Suppressor macrophage (primary cell): Measurements from ENCODE around the gene ASAP3.

Experiments
- DNase-seq, 4 experiments: peaks; one replicate each; pipeline ENCODE4 v3.0.0-alpha.2; 2020 to 2022

ASAP3 gene

DNA sequence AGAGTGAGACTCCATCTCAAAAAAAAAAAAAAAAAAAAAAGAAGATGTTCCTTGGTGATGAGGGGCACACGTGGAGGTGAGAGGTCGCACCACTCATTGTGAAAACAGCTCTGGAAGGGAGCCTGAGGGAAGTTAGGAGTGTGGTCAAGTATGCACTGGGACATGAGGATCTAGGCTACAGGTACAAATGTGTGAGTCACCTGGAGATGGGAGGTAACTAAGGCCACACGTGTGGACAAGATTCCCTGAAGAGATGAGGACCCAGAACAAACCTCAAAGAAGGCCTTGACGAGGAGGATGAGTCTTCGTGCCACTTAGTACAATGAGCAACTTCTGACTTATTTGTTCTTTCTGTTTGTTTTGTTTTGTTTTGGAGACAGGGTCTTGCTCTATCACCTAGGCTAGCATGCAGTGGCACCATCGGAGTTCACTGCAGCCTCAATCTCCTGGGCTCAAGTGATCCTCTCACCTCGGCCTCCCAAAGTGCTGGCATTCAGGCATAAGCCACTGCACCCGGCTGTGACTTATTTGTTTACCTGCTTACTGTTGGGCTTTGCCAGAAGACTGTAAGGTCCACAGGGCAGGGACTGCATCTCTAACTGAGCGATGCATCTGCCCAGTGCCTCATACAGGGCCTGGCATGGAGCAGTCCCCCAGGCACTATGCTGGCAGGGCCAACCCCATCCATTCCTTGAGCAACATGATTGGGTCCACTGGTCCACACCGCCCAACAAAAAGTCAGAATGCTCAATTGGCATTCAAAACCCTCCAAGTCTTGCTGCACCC lies 6.4 kb downstream of the ASAP3 start:
- DNase-seq, result no peak

DNA sequence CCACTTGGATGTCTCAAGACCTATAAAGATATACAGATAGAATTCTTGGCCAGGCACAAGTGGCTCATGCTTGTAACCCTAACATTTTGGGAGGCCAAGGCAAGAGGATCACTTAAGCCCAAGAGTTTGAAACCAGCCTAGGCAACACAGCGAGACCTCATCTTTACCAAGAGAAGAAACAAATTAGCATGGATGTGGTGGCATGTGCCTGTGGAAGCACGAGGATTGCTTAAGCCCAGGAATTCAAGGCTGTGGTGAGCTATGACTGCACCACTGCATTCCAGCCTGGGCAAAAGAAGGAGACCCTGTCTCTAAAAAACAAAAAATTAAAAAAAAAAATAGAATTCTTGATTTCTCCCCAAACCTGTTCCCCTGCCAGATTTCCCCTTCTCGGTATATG lies 8.3 kb downstream of the ASAP3 start:
- no peak for DNase-seq

DNA sequence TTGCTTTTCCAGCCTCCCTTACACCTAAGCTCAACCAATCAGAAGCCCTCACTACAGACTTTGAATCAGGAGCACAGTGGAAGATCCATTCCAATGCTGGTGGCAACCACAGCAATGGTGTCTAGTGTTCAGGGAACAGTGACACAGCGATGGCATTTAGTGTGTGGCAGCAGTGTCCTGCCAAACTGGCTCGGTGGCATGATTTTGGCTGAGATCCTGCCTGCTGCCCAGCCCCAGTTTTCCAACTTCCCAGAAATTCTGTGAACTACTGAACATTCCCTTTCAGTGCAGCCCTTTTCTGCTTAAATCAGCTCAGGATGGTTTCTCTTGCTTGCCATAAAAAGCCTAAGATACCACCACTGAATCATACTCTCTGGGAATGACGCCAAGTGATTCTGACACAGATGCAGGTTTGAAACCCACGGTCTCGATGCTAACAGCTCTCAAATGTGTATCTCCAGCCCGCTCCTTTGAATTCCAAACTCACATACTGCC lies 8.8 kb downstream of the ASAP3 start:
- no peak for DNase-seq

DNA sequence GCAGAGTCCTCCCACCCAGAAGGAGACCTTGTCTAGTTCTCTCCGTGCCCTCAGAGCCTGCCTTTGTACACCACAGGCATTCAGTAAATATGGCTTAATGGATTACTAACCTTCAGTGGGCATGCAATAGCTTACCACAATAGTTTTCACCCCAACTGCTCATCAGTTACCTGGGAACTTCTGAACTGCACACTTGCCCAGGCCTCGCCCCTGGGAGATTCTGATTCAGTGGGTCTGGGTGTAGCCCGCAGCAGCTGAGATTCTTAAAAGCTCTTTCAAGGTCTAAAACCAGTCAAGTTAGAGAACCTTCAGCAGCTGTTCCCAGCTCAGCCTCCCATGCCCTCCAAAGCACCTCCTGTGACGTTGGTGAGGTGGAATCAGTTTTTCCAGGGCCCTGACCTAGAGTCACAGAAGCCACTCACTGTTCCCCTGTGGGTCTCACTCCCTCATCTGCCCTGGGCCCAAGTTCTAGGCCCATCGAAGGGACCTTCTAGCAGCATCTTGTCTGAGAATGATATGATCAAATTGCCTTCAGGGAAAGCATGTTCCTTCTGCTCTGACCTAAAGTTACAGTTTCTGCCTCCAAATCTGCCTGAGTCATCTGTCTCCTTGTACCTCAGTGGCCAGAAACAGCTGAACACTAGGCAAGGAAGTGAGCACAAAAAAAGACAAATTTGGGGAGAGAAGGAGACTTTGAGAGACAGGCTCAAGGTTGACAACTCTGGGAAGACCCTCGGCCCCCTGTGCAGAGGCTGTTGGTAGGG lies 10.8 kb downstream of the ASAP3 start:
- DNase-seq, result no peak

DNA sequence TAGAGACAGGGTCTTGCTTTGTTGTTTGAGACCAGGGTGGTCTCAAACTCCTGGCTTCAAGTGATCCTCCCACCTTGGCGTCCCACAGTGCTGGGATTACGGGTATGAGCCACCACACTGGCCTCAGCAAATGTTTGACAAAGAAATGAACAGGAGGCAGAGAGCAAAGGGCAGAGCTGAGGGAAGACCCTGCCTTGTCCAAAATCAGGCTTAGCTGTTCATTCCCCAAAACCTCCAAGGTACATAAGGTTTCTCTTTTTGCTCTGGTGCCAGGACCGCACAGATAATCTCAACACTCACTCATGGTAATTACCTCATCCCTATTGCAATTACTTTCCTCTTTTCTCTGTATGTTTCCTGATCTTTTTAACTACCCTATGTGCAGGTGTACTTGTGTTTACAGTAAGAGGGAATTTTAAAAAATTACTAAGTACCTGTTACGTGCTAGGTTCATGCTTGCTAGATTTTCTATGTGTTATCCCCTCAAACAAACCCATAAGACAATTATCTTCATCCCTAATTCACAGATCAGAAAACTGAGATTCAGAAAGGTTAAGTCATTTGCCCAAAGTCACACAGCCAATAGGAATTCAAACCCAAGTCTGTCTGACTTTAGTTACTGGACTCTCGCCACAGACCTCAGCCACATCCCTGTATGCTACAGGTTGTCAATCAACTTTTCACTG lies 11.5 kb downstream of the ASAP3 start:
- no peak for DNase-seq

DNA sequence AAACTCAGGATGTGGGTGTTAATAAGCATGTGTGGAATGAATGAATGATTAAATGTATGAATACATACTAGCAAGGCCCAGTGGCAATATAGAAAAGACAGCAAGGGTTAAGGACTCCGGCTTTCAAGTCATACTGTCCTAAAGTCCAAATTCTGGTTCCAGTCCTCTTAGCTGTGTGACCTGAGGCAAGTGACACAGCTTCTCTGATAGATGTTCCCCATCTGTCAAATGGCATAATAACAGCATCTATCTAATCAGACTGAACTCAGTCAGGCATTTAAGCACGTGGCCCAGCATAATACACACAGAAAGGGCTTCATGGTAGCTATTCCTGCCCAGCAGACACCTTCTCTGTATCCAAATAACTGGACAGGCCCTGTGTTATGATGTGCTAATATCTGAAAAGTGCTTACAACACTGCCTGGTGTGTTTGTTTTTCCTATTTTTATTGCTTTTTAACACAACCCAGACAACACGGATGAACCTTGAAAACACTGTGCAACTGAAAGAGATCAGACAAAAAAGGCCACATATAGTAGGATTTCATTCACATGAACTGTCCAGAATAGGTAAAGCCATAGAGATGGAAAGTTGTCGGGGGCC lies 12.4 kb downstream of the ASAP3 start:
- no peak for DNase-seq

DNA sequence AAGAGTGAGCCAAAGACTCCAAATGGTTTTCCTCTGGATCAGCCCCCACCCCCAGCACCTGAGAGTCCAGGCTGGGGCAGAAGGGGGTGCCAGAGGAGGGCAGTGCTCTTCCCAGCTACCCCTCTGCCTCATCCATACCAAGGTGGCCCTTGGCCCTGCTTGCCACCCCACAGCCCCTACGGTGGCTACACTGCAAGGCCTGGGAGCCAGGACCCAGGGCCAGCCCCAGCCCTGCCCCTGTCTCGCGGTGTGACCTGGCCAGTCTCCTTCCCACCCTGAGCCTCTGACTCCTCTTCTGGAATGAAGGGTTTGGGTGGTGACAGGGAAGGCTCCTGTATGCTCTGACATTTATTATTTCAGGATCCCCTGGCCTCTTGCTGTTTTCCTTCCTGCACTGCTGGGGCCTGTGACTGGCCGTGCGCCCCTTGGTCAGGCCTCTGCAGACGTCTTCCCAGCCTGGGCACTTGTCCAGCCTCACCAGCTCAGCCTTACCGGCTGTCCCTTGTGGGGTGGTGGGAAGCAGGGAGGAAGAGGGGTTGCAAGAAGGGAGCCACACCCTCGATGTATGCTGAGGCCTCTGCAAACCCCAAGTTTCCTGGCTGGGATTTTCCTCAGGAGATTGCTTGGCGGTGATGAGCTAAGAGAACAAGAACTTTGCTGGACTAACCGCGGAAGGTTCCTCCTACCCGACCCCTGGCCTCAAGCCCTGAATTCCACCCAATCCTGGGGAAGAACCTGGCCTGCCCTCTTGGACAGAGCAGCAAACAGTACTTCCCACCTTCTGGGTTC lies 13.5 kb downstream of the ASAP3 start:
- no peak for DNase-seq

DNA sequence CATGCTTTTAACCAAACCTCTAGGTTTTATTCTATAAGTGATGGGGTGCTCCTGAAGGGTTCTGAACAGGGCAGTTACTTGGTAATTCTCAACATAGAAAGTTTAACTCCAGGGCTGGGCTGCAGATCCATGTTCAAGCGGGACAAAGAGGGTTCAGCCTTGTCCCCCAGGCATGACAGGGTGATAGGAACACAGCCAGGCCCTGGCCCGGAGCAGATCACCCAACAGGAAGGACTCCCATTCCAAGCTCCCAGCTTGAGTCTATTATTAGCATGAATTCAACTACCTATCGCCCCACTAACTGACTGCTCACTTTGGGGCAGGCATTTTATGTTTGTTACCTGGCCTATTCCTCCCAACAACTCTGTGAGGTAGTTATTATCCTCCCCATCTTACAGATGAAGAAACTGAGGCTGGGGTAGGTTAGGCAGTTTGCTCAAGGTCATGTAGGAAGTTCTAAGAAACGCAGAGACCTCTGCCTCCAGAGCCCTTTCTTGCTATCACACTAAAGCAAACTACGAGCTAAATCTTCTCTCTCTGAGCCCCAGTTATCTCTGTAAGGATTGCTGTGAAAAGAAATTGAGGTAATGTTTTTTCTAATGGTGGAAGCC lies 14.5 kb downstream of the ASAP3 start:
- no peak for DNase-seq

DNA sequence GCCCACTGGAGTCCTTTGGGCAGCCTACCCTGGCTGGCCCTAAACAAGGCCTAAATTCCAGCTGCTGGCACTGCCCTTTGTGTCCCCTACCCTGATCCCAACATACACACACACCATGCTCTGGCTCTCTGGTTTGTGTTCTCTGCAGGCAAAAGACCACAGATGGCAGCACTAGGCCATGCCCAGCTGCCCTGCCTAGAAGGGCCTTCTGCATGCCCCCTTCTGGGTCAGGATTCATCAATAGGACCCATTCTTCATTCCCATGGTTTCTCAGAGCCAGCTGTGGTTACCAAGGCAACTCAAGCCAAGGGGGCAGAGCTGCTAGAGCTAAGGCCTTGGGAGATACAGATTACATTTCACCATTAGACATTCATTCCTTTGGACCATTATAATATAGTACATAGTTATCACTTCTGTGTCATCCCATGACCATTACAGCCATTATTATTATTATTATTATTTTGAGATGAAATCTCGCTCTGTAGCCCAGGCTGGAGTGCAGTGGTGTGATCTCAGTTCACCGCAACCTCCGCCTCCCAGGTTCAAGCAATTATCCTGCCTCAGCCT lies 17.5 kb downstream of the ASAP3 start:
- no peak for DNase-seq

DNA sequence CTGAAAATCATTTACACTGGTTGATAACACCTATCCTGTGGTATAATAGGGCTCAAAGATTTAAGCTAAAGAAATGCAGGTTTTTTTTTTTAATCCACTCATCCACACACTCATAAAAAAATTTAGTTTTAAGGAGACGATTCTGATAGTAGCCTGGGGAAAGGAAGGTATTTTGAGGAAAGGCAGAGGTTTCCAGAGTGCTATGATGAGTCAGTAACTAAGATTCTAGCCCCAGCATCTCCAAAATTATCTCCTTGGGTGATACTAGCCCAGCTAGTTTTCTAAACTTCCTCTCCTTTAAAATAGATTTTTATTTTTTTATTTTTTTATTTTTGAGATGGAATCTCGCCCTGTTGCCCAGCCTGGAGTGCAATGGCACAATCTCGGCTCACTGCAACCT lies 20.7 kb downstream of the ASAP3 start:
- no peak for DNase-seq

DNA sequence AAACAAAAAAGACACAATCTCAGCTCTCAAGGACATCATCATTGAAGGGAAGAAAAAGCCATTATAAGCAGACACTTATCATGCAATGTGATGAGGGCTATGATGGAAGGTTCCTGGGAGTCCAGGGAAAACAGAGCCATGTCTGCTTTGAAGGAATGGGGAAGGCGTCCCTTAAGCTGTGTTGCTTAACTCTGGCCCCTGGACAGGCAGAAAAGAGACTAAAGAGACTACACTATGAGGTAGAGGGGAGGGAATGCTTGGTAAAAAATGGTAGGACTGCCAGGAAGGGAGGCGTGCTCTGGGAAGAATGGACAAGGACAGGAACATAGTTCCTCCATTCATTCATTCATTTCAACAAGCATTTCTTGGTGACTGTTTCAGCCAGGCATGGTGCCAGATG lies 21.2 kb downstream of the ASAP3 start:
- DNase-seq, result no peak

DNA sequence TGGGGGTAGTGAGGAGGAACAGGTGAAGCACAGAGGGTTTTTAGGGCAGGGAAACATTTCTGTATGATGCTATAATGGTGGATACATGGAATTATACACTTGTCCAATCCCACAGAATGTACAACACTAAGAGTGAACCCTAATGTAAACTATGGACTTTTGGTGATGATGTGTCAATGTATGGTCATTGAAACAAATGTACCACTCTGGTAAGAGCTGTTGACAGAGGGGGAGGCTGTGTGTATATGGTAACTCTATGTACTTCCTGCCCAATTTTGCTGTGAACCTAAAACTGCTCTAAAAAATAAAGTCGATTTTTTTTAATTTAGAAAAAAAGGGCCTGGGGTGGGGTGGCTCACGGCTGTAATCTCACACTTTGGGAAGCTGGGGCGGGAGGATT lies 22.9 kb downstream of the ASAP3 start:
- no peak for DNase-seq

DNA sequence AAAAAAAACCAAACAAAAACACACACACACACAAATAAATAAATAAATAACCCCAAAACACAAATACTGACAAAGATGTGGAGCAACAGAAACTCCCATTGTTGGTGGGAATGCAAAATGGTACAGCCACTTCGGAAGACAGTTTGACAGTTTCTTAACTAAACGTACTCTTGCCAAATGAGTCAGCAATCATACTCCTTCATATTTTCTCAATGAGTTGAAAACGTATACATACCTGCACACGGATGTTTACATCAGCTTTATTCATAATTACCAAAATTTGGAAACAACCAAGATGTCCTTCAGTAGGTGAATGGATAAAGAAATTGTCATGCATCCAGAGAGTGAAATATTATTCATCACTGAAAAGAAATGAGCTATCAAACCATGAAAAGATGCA lies 23.5 kb downstream of the ASAP3 start:
- DNase-seq, result no peak

DNA sequence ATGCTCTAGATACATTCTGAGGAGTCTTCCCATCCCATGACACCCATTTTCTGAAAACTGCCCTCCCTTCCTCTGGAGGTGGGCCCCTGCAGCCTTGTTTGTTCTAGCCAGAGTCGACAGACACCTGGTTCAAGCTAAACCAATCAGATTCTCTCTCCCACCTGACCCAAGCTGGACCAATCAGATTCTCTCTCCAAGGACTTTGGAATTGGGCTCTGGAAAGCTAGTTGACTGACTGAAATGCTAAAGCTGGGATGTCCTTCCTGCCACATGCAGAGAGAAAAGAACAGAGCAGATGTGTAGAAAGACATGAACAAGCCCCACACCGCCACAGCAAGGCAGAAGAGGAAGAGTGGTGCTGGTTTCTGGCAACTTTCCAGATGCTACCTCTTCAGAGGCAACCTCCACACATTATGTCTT lies 24.6 kb downstream of the ASAP3 start:
- no peak for DNase-seq

DNA sequence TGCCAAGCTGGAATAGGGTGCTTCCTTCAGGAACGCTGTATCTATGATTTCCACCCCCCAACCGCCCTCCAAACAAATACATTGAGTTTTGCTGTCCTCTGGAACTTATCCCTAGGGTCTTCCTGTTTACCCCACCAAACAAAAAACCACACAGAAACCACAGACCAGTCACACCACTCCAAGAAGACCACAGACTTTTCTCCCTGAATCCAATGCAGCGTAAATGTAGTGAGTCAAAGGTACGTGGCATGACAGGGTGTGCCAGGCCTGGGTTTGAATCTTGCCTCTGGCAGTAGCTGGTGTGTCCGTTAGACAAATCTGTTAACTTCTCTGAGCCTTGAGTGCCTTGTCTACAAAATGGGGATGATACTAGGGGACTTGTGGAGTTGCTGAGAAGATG lies 27.8 kb downstream of the ASAP3 start:
- no peak for DNase-seq

DNA sequence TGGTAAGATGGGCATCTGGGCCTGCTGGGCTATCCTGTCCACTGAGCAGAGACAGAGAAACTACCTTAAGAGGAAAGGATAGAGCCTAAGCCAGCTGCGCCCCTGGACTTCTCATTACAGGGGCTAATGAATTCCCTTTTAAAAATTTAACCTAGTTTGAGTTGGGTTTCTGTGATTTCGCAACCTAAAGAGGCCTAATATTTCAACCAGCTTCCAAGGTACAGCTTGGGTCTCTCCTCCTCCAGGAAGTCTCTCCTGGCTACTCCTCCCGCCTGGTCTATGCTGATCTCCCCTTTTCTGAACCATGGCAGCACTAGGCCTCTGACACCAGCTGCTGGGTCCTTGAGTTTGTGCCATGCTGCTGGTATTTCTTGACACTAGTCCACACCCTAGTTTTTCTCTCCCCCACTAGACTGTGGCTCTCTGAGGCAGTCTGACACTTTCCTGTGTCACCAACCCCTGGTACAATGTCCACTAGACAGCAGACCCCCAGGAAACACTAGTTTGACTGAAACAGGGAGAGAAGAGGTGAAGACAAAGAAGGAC lies 30.5 kb downstream of the ASAP3 start:
- DNase-seq, result no peak

DNA sequence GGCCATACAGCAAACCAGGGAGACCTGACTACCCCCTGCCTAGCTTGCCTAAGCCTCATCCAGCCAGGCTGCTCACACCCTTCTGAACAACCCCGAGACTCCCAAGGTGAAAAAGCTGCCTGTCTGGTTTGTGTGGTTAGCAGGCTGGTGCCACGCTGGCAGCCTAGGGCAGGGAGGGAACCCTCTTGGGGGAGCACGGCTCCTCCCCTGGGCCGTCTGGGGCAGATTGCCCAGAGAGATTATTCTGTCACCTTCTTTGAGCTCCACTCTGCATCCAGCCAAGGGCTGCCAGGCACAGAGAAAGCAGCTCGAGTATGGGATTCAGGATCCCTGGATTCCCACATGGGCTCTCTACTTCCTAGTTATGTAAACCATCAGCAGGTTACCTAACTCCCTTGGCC lies 32.0 kb downstream of the ASAP3 start:
- DNase-seq, result no peak

DNA sequence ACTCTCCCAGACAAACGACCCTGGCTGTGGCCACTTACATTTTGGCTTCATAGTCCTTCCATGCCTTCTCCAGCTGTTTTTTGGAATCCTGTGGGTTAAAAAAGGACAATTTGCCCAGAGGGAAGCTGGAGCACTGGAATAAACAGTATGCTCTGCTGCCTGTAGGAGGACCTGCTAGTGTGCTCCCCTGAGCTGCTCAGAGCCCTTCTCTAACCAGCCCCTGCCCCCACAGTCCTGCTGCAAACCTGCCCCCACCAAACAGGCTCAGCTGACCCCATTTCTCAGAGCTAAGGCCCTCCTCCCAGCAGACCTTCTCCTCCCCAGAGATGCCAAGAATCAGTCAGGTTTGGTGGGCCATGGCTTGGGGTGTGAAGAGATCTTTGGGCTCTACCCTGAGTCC lies 32.5 kb downstream of the ASAP3 start:
- no peak for DNase-seq

DNA sequence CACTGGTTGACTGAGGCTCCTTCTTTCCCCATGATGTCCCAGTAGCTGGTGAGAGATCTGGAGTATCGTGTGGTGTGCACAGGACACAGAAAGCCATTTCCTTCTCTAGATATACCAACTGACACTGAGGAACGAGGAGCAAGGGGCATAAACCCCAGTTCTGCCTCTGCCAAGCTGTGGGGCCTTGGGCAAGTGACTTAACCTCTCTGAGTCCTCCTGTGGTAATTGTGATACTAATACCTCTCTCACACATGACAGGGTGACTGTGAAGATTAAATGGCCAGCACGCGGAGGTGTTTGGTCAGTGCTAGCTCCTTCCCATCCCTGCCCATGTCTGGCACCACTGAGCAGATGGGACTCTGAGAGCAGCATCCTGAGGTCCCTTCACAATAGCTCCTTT lies 33.1 kb downstream of the ASAP3 start:
- no peak for DNase-seq

DNA sequence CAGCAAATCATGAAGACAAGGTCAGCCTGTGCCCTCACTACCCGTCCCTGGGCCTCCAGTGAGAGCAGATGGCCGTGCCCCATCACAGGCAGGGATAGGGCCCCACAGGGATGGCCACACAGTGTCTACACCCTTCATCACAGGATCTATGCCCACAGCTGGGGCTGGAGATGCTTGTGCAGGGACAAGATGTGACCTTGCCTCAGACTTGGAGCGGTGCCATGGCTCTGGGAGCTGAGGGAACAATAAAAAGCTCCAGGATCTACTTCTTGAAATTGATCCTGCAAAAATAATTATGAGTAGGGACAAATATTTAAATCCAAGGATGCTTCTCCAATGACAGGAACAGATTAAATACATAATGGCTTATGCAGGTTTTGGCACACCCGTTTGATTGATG lies 34.0 kb downstream of the ASAP3 start:
- DNase-seq, result no peak

DNA sequence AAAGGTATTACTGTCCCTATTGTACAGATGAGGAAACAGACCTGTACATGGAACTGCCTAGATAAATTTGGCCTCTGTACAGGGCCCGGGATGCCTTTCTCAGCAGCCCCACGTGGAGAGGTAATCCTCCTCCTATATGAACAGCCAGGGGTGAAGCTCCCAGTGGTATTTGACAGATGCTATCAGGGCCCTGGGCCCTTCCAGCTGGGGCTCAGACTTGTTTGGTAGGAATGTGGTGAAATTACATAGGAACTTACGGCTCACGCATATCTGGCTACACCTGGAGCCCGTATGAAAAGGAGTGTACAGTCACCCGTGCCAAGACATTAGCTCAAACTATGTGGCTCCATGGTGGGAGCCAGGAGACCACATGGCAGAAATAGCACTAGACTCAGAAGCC lies 34.7 kb downstream of the ASAP3 start:
- no peak for DNase-seq
